Measurements from ENCODE around the gene SYDE1. TPM values are rescaled to one million over a fixed set of nuclear protein-coding genes. Genes with fewer than 3 reads are reported as not detected.

Gene SYDE1
- total RNA-seq, 1 donor from 2014 or later: 31.9 TPM

- DNase-seq (ENCODE audit: extremely low spot score in 2 of 2): no peak
- H3K27ac ChIP-seq: peak overlapping the region; percentile 57
- intact Hi-C loops (cut with DNase I): no loop called here
- no peaks in the 10 kb centered on the region for H3K36me3 ChIP-seq
- H3K9me3 ChIP-seq: no peaks in the 10 kb centered on the region
- TF ChIP-seq POLR2AphosphoS5 (IDR thresholded peaks at IDR 0.05; ENCODE audit: insufficient read depth in 1 of 2, low read depth in 1 of 2) (peak in 1 of 2 donors; percentile 40), POLR2A (IDR thresholded peaks at IDR 0.05) (no peak), CTCF (IDR thresholded peaks at IDR 0.05) (no peak)
- no peaks in the 10 kb centered on the region for H3K27me3 ChIP-seq
- no peak overlapping the region for H3K4me3 ChIP-seq
- H3K4me1 ChIP-seq: peaks cover 16% of the 10 kb centered on the region
These were observed 22.8 kb downstream of the SYDE1 start for GRCh38 chr19:15129856-15130585.

GRCh38 chr19:15136234-15136954 lies 29.2 kb downstream of the SYDE1 start:
- H3K4me1 ChIP-seq: no peaks in the 10 kb centered on the region
- no peak for TF ChIP-seq POLR2A (IDR thresholded peaks at IDR 0.05)
- TF ChIP-seq POLR2AphosphoS5 (IDR thresholded peaks at IDR 0.05; ENCODE audit: insufficient read depth in 1 of 2, low read depth in 1 of 2): peak in 1 of 2 donors; percentile 68
- no peak overlapping the region for H3K27ac ChIP-seq
- intact Hi-C loops (cut with DNase I): no loop called here
- H3K4me3 ChIP-seq: no peak overlapping the region
- no peaks in the 10 kb centered on the region for H3K9me3 ChIP-seq
- no peaks in the 10 kb centered on the region for H3K27me3 ChIP-seq
- DNase-seq (ENCODE audit: extremely low spot score in 2 of 2): no peak
- no peaks in the 10 kb centered on the region for H3K36me3 ChIP-seq

- no peaks in the 10 kb centered on the region for H3K9me3 ChIP-seq
- no peak overlapping the region for H3K4me3 ChIP-seq
- H3K27ac ChIP-seq: no peak overlapping the region
- intact Hi-C loops (cut with DNase I): no loop called here
- H3K27me3 ChIP-seq: no peaks in the 10 kb centered on the region
- no peaks in the 10 kb centered on the region for H3K36me3 ChIP-seq
- DNase-seq (ENCODE audit: extremely low spot score in 2 of 2): no peak
- H3K4me1 ChIP-seq: no peaks in the 10 kb centered on the region
- TF ChIP-seq CTCF (IDR thresholded peaks at IDR 0.05): no peak
- no peak for TF ChIP-seq POLR2A (IDR thresholded peaks at IDR 0.05)
- TF ChIP-seq POLR2AphosphoS5 (IDR thresholded peaks at IDR 0.05; ENCODE audit: insufficient read depth in 1 of 2, low read depth in 1 of 2): no peak
These were observed 30.6 kb downstream of the SYDE1 start for GRCh38 chr19:15137777-15138176.

- H3K27me3 ChIP-seq: no peaks in the 10 kb centered on the region
- intact Hi-C loops (cut with DNase I): no loop called here
- H3K4me3 ChIP-seq: no peak overlapping the region
- no peaks in the 10 kb centered on the region for H3K9me3 ChIP-seq
- H3K36me3 ChIP-seq: no peaks in the 10 kb centered on the region
- no peak overlapping the region for H3K27ac ChIP-seq
- H3K4me1 ChIP-seq: no peaks in the 10 kb centered on the region
- no peak for DNase-seq (ENCODE audit: extremely low spot score in 2 of 2)
- TF ChIP-seq POLR2A (IDR thresholded peaks at IDR 0.05): no peak
- TF ChIP-seq POLR2AphosphoS5 (IDR thresholded peaks at IDR 0.05; ENCODE audit: insufficient read depth in 1 of 2, low read depth in 1 of 2): no peak
- no peak for TF ChIP-seq CTCF (IDR thresholded peaks at IDR 0.05)
These were observed 31.2 kb downstream of the SYDE1 start for GRCh38 chr19:15138427-15138826.

GRCh38 chr19:15141143-15141542 lies 33.9 kb downstream of the SYDE1 start:
- H3K4me1 ChIP-seq: no peaks in the 10 kb centered on the region
- H3K9me3 ChIP-seq: no peaks in the 10 kb centered on the region
- no peak for DNase-seq (ENCODE audit: extremely low spot score in 2 of 2)
- TF ChIP-seq POLR2A (IDR thresholded peaks at IDR 0.05) (no peak), POLR2AphosphoS5 (IDR thresholded peaks at IDR 0.05; ENCODE audit: insufficient read depth in 1 of 2, low read depth in 1 of 2) (no peak), CTCF (IDR thresholded peaks at IDR 0.05) (no peak)
- no peaks in the 10 kb centered on the region for H3K36me3 ChIP-seq
- no peak overlapping the region for H3K27ac ChIP-seq
- no peak overlapping the region for H3K4me3 ChIP-seq
- H3K27me3 ChIP-seq: no peaks in the 10 kb centered on the region
- intact Hi-C loops (cut with DNase I): no loop called here
